Vagina (tissue), 2 donors: Measurements from ENCODE around the gene DLD.

Experiments used
- POLR2A ChIP-seq, 2 donors: fragments of 450-650 bp; IDR thresholded peaks; one replicate each; pipeline ENCODE4 v1.6.1; 2017; ENCODE audit warnings: antibody characterized with exemption in 2 of 2, mild to moderate bottlenecking in 2 of 2, moderate library complexity in 2 of 2
- POLR2AphosphoS5 ChIP-seq, 2 donors: sonication (generic); formaldehyde crosslinking; IDR thresholded peaks; one replicate each; pipeline ENCODE4 v1.9.0; 2017; ENCODE audit warnings: antibody characterized with exemption in 2 of 2, mild to moderate bottlenecking in 2 of 2, low read depth in 1 of 2; ENCODE audit not compliant: insufficient read depth in 1 of 2
- TF ChIP-seq, protein P1 (sequence below), 3 experiments: fragments of 450-650 bp in 2 of 3; fragments of 200-600 bp in 1 of 3; sonication (generic) in 1 of 3; IDR thresholded peaks; one replicate each; pipeline ENCODE4 v1.5.1; 2017 to 2019; ENCODE audit warnings: antibody characterized with exemption in 3 of 3, mild to moderate bottlenecking in 2 of 3, moderate library complexity in 2 of 3

DNA sequence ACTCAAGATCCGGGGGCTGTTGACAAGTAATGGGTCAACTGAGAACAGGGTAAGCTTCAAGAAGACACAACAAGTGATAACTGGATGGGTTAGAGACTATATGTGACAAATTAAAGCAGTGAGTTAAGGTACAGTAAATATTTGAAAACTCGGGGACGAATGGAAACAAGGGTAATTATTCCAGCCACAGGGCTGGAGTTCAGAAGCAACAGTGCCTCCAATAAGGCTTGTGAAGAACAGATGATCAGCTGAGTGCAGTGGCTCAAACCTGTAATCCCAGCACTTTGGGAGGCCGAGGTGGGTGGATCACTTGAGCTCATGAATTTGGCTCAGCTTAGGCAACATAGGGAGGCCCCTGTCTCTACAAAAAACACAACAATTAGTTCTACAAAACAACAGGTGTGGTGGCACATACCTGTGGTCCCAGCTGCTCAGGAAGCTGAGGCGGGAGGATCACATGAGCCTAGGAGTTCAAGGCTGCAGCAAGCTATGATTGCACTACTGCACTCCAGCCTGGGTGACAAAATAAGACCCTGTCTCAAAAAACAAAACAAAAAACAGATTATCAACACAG is 20.5 kb upstream of the DLD start:
- TF ChIP-seq POLR2A (IDR thresholded peaks at IDR 0.05) (no peak), POLR2AphosphoS5 (IDR thresholded peaks at IDR 0.05; ENCODE audit: insufficient read depth in 1 of 2, low read depth in 1 of 2) (no peak)
- TF ChIP-seq, protein P1, sequence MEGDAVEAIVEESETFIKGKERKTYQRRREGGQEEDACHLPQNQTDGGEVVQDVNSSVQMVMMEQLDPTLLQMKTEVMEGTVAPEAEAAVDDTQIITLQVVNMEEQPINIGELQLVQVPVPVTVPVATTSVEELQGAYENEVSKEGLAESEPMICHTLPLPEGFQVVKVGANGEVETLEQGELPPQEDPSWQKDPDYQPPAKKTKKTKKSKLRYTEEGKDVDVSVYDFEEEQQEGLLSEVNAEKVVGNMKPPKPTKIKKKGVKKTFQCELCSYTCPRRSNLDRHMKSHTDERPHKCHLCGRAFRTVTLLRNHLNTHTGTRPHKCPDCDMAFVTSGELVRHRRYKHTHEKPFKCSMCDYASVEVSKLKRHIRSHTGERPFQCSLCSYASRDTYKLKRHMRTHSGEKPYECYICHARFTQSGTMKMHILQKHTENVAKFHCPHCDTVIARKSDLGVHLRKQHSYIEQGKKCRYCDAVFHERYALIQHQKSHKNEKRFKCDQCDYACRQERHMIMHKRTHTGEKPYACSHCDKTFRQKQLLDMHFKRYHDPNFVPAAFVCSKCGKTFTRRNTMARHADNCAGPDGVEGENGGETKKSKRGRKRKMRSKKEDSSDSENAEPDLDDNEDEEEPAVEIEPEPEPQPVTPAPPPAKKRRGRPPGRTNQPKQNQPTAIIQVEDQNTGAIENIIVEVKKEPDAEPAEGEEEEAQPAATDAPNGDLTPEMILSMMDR (IDR thresholded peaks at IDR 0.05) = no peak
